CD4-positive, CD25-positive, alpha-beta regulatory T cell (primary cell): ENCODE data around the gene HAAO. TPM values are rescaled to one million over a fixed set of nuclear protein-coding genes. Genes with fewer than 3 reads are reported as not detected.

ENCODE experiments used
- ATAC-seq, 2 donors: fragments of 150-1000 bp; cut with Tn5 transposase; one replicate each; pipeline ENCODE4 v1.10.0; 2021; ENCODE audit warnings: low read depth in 2 of 2, moderate number of reproducible peaks in 2 of 2, moderate library complexity in 1 of 2
- DNase-seq, 3 donors: peaks; one replicate each; pipeline versions ENCODE4 v3.0.0 to v3.0.0-alpha.2; 2012 to 2022; ENCODE audit warnings: mixed read lengths in 1 of 3
- H3K27ac ChIP-seq: one replicate; pipeline ENCODE4 v1.7.0; 2013; ENCODE audit warnings: mild to moderate bottlenecking, low read length; ENCODE audit not compliant: insufficient read depth, poor library complexity, severe bottlenecking
- H3K27me3 ChIP-seq: one replicate; pipeline ENCODE4 v1.7.0; 2013; ENCODE audit warnings: low read length; ENCODE audit not compliant: control insufficient read depth, insufficient read depth
- H3K36me3 ChIP-seq: one replicate; pipeline ENCODE4 v1.7.0; 2013; ENCODE audit warnings: mild to moderate bottlenecking, low read length, moderate library complexity; ENCODE audit not compliant: control insufficient read depth, insufficient read depth
- H3K4me1 ChIP-seq: 2 replicates; pipeline ENCODE4 v1.7.0; 2013; ENCODE audit warnings: mild to moderate bottlenecking, low read length; ENCODE audit not compliant: insufficient read depth, control insufficient read depth, poor library complexity, severe bottlenecking
- H3K4me3 ChIP-seq: one replicate; pipeline ENCODE4 v1.7.0; 2013; ENCODE audit warnings: low read depth, mild to moderate bottlenecking, low read length, moderate library complexity
- H3K9me3 ChIP-seq, 2 experiments: 1 replicate in 1 of 2; 2 replicates in 1 of 2; pipeline ENCODE4 v1.7.0; 2013; ENCODE audit warnings: low read length in 2 of 2, mild to moderate bottlenecking in 1 of 2, moderate library complexity in 1 of 2; ENCODE audit not compliant: control insufficient read depth in 2 of 2
- H3K27ac Mint-ChIP-seq, 3 donors: one replicate each; pipeline ENCODE4 v1.8.0; 2020 to 2022; ENCODE audit warnings: mild to moderate bottlenecking in 3 of 3, mixed read lengths in 3 of 3, moderate library complexity in 2 of 3
- H3K27me3 Mint-ChIP-seq: one replicate; pipeline ENCODE4 v1.8.0; 2022; ENCODE audit warnings: mild to moderate bottlenecking, mixed read lengths
- H3K36me3 Mint-ChIP-seq: one replicate; pipeline ENCODE4 v1.8.0; 2020; ENCODE audit warnings: mixed read lengths
- H3K4me1 Mint-ChIP-seq, 4 donors: one replicate each; pipeline ENCODE4 v1.8.0; 2020 to 2022; ENCODE audit warnings: mixed read lengths in 4 of 4, mild to moderate bottlenecking in 1 of 4
- H3K4me3 Mint-ChIP-seq, 4 donors: one replicate each; pipeline ENCODE4 v1.8.0; 2020 to 2022; ENCODE audit warnings: mild to moderate bottlenecking in 4 of 4, mixed read lengths in 4 of 4, moderate library complexity in 3 of 4
- H3K9me3 Mint-ChIP-seq, 7 donors: one replicate each; pipeline ENCODE4 v1.8.0; 2020 to 2022; ENCODE audit warnings: mixed read lengths in 7 of 7, mild to moderate bottlenecking in 3 of 7, moderate library complexity in 2 of 7
- polyA plus RNA-seq, 4 donors: library from polyadenylated mRNA; unstranded; fragments of 300-500 nt; fragmentation: Illumina TruSeq; gene quantifications; one replicate each; pipeline ENCODE4 v1.2.3, GENCODE V29; 2021
- total RNA-seq: library from RNA; stranded (reverse); gene quantifications from one replicate; pipeline ENCODE4 v1.2.3, GENCODE V29; 2022

HAAO gene
- total and polyA plus RNA-seq, 5 donors from 2014 or later: 0.27 TPM; not detected in 4

GRCh38 chr2:42810971-42811811 is 18.8 kb upstream of the HAAO start:
- DNase-seq: peak; percentile 16 to 69 (median 55)
- H3K27ac Mint-ChIP-seq: peak overlapping the region; percentile 99
- no peaks in the 10 kb centered on the region for H3K36me3 Mint-ChIP-seq
- H3K27me3 Mint-ChIP-seq: peaks cover 13% of the 10 kb centered on the region
- no peaks in the 10 kb centered on the region for H3K9me3 ChIP-seq
- peaks cover 11% of the 10 kb centered on the region for H3K4me1 ChIP-seq
- H3K36me3 ChIP-seq: no peaks in the 10 kb centered on the region
- peaks cover 0 to 20% (median 14%) of the 10 kb centered on the region in 4 donors for H3K4me1 Mint-ChIP-seq
- H3K27ac ChIP-seq: peak overlapping the region; percentile 95
- peak overlapping the region; percentile 80 for H3K4me3 ChIP-seq
- peak overlapping the region; percentile 91 to 98 (median 96) for H3K4me3 Mint-ChIP-seq
- peaks cover 0 to 2% (median 0%) of the 10 kb centered on the region in 7 donors for H3K9me3 Mint-ChIP-seq
- ATAC-seq: peak; percentile 4 to 13
- no peaks in the 10 kb centered on the region for H3K27me3 ChIP-seq

DNA sequence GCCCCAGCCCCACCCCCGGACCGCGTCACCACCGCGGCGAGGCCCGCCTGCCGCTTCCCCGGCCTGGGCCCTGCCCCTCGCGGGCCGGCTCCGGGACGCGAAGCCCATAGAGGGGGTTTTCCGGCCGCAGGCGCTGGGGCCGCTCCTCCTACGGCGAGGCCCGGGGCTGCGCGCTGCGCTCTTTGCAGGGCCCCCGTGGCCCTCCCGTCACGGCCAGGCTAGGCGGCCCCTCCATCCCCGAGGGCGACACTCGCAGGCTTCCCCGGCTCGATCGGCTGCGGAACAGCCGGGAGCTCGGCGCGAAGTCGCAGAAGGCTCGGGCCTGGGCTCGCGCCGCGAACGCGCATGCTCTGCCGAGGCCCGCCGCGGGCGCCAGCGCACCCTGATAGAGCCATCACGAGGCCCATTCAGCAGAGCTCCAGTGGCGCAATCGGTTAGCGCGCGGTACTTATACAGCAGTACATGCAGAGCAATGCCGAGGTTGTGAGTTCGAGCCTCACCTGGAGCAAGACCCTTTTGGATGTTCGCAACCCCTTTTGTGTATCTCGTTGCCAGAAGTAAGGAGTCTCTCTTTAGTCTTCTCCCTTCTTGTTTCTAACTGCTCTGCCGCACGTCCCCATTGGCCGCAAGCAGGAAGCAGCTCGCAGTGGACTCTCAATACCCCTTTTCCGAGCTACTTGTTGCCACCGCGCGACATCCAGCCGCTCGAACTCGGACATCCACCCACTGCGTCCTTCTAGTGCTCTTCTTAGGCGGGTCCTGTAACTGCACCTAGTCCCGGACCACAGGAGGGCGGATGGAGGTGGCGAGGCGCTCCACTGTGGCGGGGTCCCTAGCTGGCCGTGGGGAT is 18.0 kb upstream of the HAAO start:
- ATAC-seq (peak; percentile 81 to 84), DNase-seq (peak; percentile 85 to 96 (median 96))
- Histone ChIP-seq H3K9me3 (no peaks in the 10 kb centered on the region), H3K27me3 (no peaks in the 10 kb centered on the region), H3K4me1 (peaks cover 11% of the 10 kb centered on the region), H3K27ac (peak overlapping the region; percentile 95), H3K36me3 (no peaks in the 10 kb centered on the region), H3K4me3 (peak overlapping the region; percentile 80)
- peak overlapping the region; percentile 99 for H3K27ac Mint-ChIP-seq
- peaks cover 0 to 20% (median 14%) of the 10 kb centered on the region in 4 donors for H3K4me1 Mint-ChIP-seq
- H3K36me3 Mint-ChIP-seq: no peaks in the 10 kb centered on the region
- peaks cover 0 to 2% (median 0%) of the 10 kb centered on the region in 7 donors for H3K9me3 Mint-ChIP-seq
- H3K4me3 Mint-ChIP-seq: peak overlapping the region; percentile 91 to 98 (median 96)
- H3K27me3 Mint-ChIP-seq: peaks cover 15% of the 10 kb centered on the region

GRCh38 chr2:42809819-42810120 is 17.4 kb upstream of the HAAO start:
- Histone ChIP-seq H3K27ac (peak overlapping the region; percentile 95), H3K36me3 (no peaks in the 10 kb centered on the region), H3K4me3 (peak overlapping the region; percentile 80), H3K27me3 (no peaks in the 10 kb centered on the region), H3K9me3 (no peaks in the 10 kb centered on the region), H3K4me1 (peaks cover 11% of the 10 kb centered on the region)
- H3K4me1 Mint-ChIP-seq: peaks cover 0 to 20% (median 13%) of the 10 kb centered on the region in 4 donors
- H3K27me3 Mint-ChIP-seq: peaks cover 17% of the 10 kb centered on the region
- DNase-seq: peak in 1 of 3 donors; percentile 77
- ATAC-seq: peak; percentile 25 to 26
- peak overlapping the region; percentile 60 to 86 (median 74) for H3K27ac Mint-ChIP-seq
- H3K4me3 Mint-ChIP-seq: peak overlapping the region; percentile 81 to 98 (median 83)
- H3K9me3 Mint-ChIP-seq: peaks cover 0 to 2% (median 0%) of the 10 kb centered on the region in 7 donors
- H3K36me3 Mint-ChIP-seq: no peaks in the 10 kb centered on the region

DNA sequence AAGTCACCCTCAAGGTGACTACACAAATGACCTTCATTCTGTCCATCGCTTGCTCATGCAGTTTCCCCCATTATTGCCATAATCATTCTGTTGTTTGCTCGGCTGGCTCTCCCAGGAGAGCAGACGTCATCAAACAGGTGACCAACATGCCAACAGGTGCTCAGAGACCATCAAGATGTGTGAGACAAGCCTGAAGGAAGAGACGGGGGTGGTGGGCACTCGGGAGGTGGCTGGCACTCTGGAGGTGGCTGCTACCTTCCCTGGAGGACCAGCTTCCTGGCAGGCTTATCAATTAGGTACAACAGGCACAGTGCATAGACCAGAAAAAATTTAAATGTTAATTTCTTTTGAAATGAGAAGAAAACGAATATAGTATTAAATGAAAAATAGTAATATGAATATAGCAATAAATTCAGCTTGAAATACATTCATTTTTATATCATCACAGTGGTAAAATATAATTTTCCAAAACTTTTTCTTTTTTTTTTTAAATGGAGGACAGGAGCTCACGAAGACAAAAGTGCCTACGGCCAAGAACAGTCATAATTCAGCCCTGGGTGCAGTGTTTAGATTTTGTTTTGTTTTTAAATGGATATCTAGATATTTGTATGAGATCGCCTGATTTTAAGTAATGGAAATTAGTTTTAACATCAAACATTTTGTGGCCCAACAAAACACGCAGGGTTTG is 16.9 kb upstream of the HAAO start:
- Mint-ChIP-seq H3K27me3 (peaks cover 21% of the 10 kb centered on the region), H3K9me3 (peaks cover 0 to 2% (median 0%) of the 10 kb centered on the region in 7 donors), H3K4me1 (peaks cover 0 to 20% (median 13%) of the 10 kb centered on the region in 4 donors), H3K36me3 (no peaks in the 10 kb centered on the region), H3K27ac (peak overlapping the region; percentile 74 to 96 (median 86)), H3K4me3 (peak overlapping the region; percentile 81 to 84 (median 82))
- Histone ChIP-seq H3K9me3 (no peaks in the 10 kb centered on the region), H3K27ac (peak overlapping the region; percentile 95), H3K4me3 (peak overlapping the region; percentile 80), H3K4me1 (peaks cover 11% of the 10 kb centered on the region), H3K36me3 (no peaks in the 10 kb centered on the region), H3K27me3 (peaks cover 2% of the 10 kb centered on the region)
- ATAC-seq: no peak
- DNase-seq: no peak

DNA sequence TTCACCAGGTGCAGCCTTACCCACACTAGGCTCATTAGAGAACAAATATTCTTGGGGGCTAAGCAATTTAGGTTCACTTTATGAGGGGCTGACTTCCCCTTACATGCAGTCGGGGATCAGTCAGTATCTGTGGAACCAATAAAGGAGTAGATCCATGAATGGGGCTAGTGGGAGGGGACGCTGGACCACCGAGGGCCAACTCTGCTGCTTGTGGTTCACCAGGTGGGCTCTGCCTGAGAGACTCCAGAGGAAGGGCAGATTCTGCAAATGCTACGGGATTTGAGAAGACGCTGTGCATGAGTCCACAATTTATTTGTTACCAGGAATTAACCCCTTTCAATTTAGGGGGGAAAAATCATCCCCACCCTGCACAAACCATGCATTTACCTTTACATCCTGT is 15.9 kb upstream of the HAAO start:
- Mint-ChIP-seq H3K27ac (no peak overlapping the region), H3K4me3 (peak overlapping the region; percentile 55 to 82 (median 62))

GRCh38 chr2:42806786-42807185 is 14.4 kb upstream of the HAAO start:
- Histone ChIP-seq H3K4me3 (no peak overlapping the region), H3K27me3 (peaks cover 2% of the 10 kb centered on the region), H3K36me3 (no peaks in the 10 kb centered on the region), H3K27ac (no peak overlapping the region), H3K9me3 (no peaks in the 10 kb centered on the region), H3K4me1 (peaks cover 11% of the 10 kb centered on the region)
- ATAC-seq: no peak
- Mint-ChIP-seq H3K4me3 (peak overlapping the region in 1 of 4 donors; percentile 38), H3K27me3 (peaks cover 29% of the 10 kb centered on the region), H3K27ac (no peak overlapping the region), H3K9me3 (peaks cover 0 to 2% (median 0%) of the 10 kb centered on the region in 7 donors), H3K36me3 (no peaks in the 10 kb centered on the region), H3K4me1 (peaks cover 0 to 13% (median 4%) of the 10 kb centered on the region in 4 donors)
- DNase-seq: no peak

More for the DNA sequence above, 15.9 kb upstream of the HAAO start:
- no peak for ATAC-seq
- H3K36me3 ChIP-seq: no peaks in the 10 kb centered on the region
- peaks cover 11% of the 10 kb centered on the region for H3K4me1 ChIP-seq
- H3K27me3 Mint-ChIP-seq: peaks cover 28% of the 10 kb centered on the region
- H3K9me3 ChIP-seq: no peaks in the 10 kb centered on the region
- H3K27me3 ChIP-seq: peaks cover 2% of the 10 kb centered on the region
- no peaks in the 10 kb centered on the region for H3K36me3 Mint-ChIP-seq
- no peak for DNase-seq
- peaks cover 0 to 2% (median 0%) of the 10 kb centered on the region in 7 donors for H3K9me3 Mint-ChIP-seq
- H3K4me1 Mint-ChIP-seq: peaks cover 0 to 20% (median 12%) of the 10 kb centered on the region in 4 donors
- H3K4me3 ChIP-seq: no peak overlapping the region
- H3K27ac ChIP-seq: no peak overlapping the region

- H3K27me3 ChIP-seq: peaks cover 2% of the 10 kb centered on the region
- ATAC-seq: no peak
- H3K27me3 Mint-ChIP-seq: peaks cover 33% of the 10 kb centered on the region
- H3K27ac ChIP-seq: no peak overlapping the region
- no peaks in the 10 kb centered on the region for H3K36me3 Mint-ChIP-seq
- H3K36me3 ChIP-seq: no peaks in the 10 kb centered on the region
- no peak overlapping the region for H3K4me3 Mint-ChIP-seq
- no peak overlapping the region for H3K4me3 ChIP-seq
- no peaks in the 10 kb centered on the region for H3K9me3 ChIP-seq
- no peak overlapping the region for H3K27ac Mint-ChIP-seq
- peaks cover 0 to 8% (median 2%) of the 10 kb centered on the region in 4 donors for H3K4me1 Mint-ChIP-seq
- DNase-seq: no peak
- H3K9me3 Mint-ChIP-seq: no peaks in the 10 kb centered on the region
- peaks cover 8% of the 10 kb centered on the region for H3K4me1 ChIP-seq
Measured at GRCh38 chr2:42804891-42805290, 12.5 kb upstream of the HAAO start.
